Stomach (tissue), 4 donors: ENCODE results near the gene WNT2B.

Source experiments
- CTCF ChIP-seq, 7 experiments: fragments of 450-650 bp in 4 of 7; fragments of 200-600 bp in 3 of 7; sonication (generic) in 3 of 7; IDR thresholded peaks; one replicate each; pipeline ENCODE4 v1.5.1; 2016 to 2019; ENCODE audit warnings: antibody characterized with exemption in 7 of 7, control low read depth in 2 of 7, mild to moderate bottlenecking in 1 of 7
- EP300 ChIP-seq: sonication (generic); formaldehyde crosslinking; IDR thresholded peaks from one replicate; pipeline ENCODE4 v1.6.1; 2017; ENCODE audit warnings: antibody characterized with exemption
- POLR2AphosphoS5 ChIP-seq, 3 donors: sonication (generic); formaldehyde crosslinking; IDR thresholded peaks; one replicate each; pipeline ENCODE4 v1.6.1; 2016; ENCODE audit warnings: antibody characterized with exemption in 3 of 3

GRCh38 chr1:112549590-112549989, 40.8 kb downstream of the WNT2B start:
- TF ChIP-seq CTCF (IDR thresholded peaks at IDR 0.05) (no peak), POLR2AphosphoS5 (IDR thresholded peaks at IDR 0.05) (no peak), EP300 (no peak)
